Suprapubic skin (tissue), 4 donors: ENCODE results near the gene ARHGAP42. TPM values are rescaled to one million over a fixed set of nuclear protein-coding genes. Genes with fewer than 3 reads are reported as not detected.

Source experiments
- DNase-seq, 2 donors: peaks; one replicate each; pipeline ENCODE4 v3.0.0-alpha.2; 2019; ENCODE audit warnings: low spot score in 2 of 2
- H3K27ac ChIP-seq: fragments of 200-600 bp; sonication (generic); one replicate; pipeline ENCODE4 v1.5.1; 2019
- H3K27me3 ChIP-seq: fragments of 200-600 bp; sonication (generic); one replicate; pipeline ENCODE4 v1.5.1; 2019
- H3K36me3 ChIP-seq: fragments of 200-600 bp; sonication (generic); one replicate; pipeline ENCODE4 v1.5.1; 2019
- H3K4me1 ChIP-seq: fragments of 200-600 bp; sonication (generic); one replicate; pipeline ENCODE4 v1.5.1; 2019
- H3K4me3 ChIP-seq: fragments of 200-600 bp; sonication (generic); one replicate; pipeline ENCODE4 v1.5.1; 2019; ENCODE audit warnings: mild to moderate bottlenecking
- H3K9me3 ChIP-seq: fragments of 200-600 bp; sonication (generic); one replicate; pipeline ENCODE4 v1.5.1; 2019
- CTCF ChIP-seq, 2 donors: fragments of 200-600 bp in 1 of 2; fragments of 450-650 bp in 1 of 2; sonication (generic) in 1 of 2; IDR thresholded peaks; one replicate each; pipeline ENCODE4 v1.5.1; 2016 to 2019; ENCODE audit warnings: antibody characterized with exemption in 2 of 2, mild to moderate bottlenecking in 1 of 2, moderate library complexity in 1 of 2
- EP300 ChIP-seq: sonication (generic); formaldehyde crosslinking; IDR thresholded peaks from one replicate; pipeline ENCODE4 v1.6.1; 2017; ENCODE audit warnings: antibody characterized with exemption
- POLR2A ChIP-seq, 2 donors: fragments of 450-650 bp; IDR thresholded peaks; one replicate each; pipeline ENCODE4 v1.6.1; 2017; ENCODE audit warnings: antibody characterized with exemption in 2 of 2, mild to moderate bottlenecking in 2 of 2, moderate library complexity in 2 of 2
- POLR2AphosphoS5 ChIP-seq, 3 donors: sonication (generic); formaldehyde crosslinking; IDR thresholded peaks; one replicate each; pipeline ENCODE4 v1.6.1; 2017; ENCODE audit warnings: antibody characterized with exemption in 3 of 3
- WGBS: methylation state at CpG from one replicate; pipeline ENCODE4 v1.1.5; 2018; 5-methylcytosine and 5-hydroxymethylcytosine counted together
- total RNA-seq, 4 donors: library from RNA; depleted of rRNA; stranded (reverse); fragments of >200 nt; gene quantifications; one replicate each; pipeline ENCODE4 v1.1.0, GENCODE V29; 2016

The ARHGAP42 gene
- total RNA-seq, 4 donors from 2014 or later, result 12.4 to 18.4 (median 14.4) TPM

- H3K4me1 ChIP-seq, result peaks cover 32% of the 10 kb centered on the region
- no peaks in the 10 kb centered on the region for H3K9me3 ChIP-seq
- TF ChIP-seq EP300, result no peak
- TF ChIP-seq CTCF (IDR thresholded peaks at IDR 0.05), result no peak
- no peak for TF ChIP-seq POLR2A (IDR thresholded peaks at IDR 0.05)
- no peak for TF ChIP-seq POLR2AphosphoS5 (IDR thresholded peaks at IDR 0.05)
- H3K4me3 ChIP-seq, result no peak overlapping the region
- WGBS, result 65% methylated on average over 2 of the region's 2 CpGs
- no peaks in the 10 kb centered on the region for H3K36me3 ChIP-seq
- DNase-seq, result no peak
- no peak overlapping the region for H3K27ac ChIP-seq
- no peaks in the 10 kb centered on the region for H3K27me3 ChIP-seq
These were observed 106.4 kb downstream of the ARHGAP42 start for GRCh38 chr11:100793525-100793924.

DNA sequence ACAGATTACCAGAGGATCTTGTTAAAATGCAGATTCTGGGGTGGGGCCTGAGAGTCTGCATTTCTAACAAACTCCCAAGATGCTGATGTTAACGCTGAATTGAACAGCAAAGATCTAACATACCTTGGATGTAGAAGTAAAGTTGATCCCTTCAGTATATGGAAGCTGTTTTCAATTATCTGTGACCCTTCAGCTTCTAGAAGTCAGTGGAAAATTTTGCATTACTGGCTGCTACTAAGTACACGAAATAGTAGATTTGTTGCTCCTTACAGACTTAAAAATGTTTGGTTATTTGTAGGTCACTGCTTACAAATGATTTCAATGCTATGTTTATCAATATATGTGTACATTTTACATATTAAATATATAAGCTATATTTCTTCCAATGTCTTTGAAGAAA, 107.4 kb downstream of the ARHGAP42 start:
- Histone ChIP-seq H3K9me3 (no peaks in the 10 kb centered on the region), H3K36me3 (no peaks in the 10 kb centered on the region), H3K4me1 (peaks cover 28% of the 10 kb centered on the region), H3K4me3 (no peak overlapping the region), H3K27me3 (no peaks in the 10 kb centered on the region), H3K27ac (no peak overlapping the region)
- 70% methylated on average over 2 of the region's 2 CpGs for WGBS
- no peak for DNase-seq
- TF ChIP-seq POLR2A (IDR thresholded peaks at IDR 0.05) (no peak), EP300 (no peak), POLR2AphosphoS5 (IDR thresholded peaks at IDR 0.05) (no peak), CTCF (IDR thresholded peaks at IDR 0.05) (no peak)

DNA sequence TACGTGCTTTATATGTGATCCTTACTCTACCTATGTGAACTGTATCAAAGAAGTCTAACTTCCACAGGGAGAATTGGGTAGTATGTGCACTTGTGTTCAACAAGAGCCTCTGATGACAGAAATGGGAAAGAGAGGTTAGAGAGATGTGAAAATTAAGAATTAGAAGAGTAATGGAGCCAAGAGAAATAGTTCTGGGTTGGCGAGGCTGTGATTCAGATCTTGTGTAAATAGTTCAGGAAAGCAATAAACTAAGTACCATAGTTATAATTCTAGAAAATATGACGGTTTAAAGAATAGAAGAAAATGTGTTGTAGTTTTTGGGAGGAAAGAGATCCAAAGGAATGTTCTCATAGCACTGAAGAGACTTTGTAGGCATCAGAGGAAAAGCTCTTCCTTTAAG, 112.4 kb downstream of the ARHGAP42 start:
- Histone ChIP-seq H3K36me3 (no peaks in the 10 kb centered on the region), H3K4me1 (peaks cover 3% of the 10 kb centered on the region), H3K27me3 (no peaks in the 10 kb centered on the region), H3K27ac (no peak overlapping the region), H3K4me3 (no peak overlapping the region), H3K9me3 (no peaks in the 10 kb centered on the region)
- DNase-seq, result no peak
- TF ChIP-seq POLR2AphosphoS5 (IDR thresholded peaks at IDR 0.05), result no peak
- no peak for TF ChIP-seq EP300
- no peak for TF ChIP-seq CTCF (IDR thresholded peaks at IDR 0.05)
- 83% methylated on average over 3 of the region's 3 CpGs for WGBS

GRCh38 chr11:100800202-100800601, 113.1 kb downstream of the ARHGAP42 start:
- Histone ChIP-seq H3K9me3 (no peaks in the 10 kb centered on the region), H3K27ac (no peak overlapping the region), H3K4me1 (peaks cover 3% of the 10 kb centered on the region), H3K27me3 (no peaks in the 10 kb centered on the region), H3K4me3 (no peak overlapping the region), H3K36me3 (no peaks in the 10 kb centered on the region)
- TF ChIP-seq POLR2A (IDR thresholded peaks at IDR 0.05) (no peak), CTCF (IDR thresholded peaks at IDR 0.05) (no peak), EP300 (no peak), POLR2AphosphoS5 (IDR thresholded peaks at IDR 0.05) (no peak)
- 76% methylated on average over 2 of the region's 2 CpGs for WGBS
- DNase-seq, result no peak

DNA sequence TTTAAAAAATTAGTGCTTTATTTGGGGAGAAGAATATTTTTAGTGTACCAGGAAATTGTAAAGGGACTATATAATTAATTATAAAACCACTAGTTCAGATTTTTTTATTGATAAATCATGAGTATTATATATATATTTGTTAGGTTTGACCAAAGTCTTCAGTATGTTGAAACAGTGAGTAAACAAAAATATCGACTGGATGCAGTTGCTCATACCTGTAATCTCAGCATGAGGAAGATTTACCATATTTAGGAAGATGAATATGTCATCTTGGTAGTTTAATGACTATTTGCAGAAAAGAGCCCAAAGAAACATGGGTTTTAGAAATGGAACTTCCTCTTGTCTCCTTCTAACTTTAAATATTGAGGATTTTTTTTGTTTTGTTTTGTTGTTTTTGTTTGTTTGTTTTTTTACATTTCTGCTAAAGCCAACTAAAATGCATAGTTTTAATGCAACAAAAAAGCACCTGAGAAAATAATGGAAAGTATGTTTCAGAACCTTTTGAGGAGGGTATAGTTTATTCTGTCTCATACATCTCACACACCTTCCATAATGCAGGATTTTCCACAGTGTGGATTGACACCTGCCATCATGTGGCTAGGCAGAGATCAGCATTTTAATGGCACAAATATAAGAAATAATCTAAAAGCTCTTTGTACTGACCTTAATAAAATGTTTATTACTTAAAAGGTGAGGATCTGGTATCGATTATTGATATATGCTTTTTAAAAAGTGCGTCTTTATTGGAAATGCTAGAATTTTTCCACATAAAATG, 114.3 kb downstream of the ARHGAP42 start:
- no peaks in the 10 kb centered on the region for H3K4me1 ChIP-seq
- H3K4me3 ChIP-seq, result no peak overlapping the region
- no peak overlapping the region for H3K27ac ChIP-seq
- H3K27me3 ChIP-seq, result no peaks in the 10 kb centered on the region
- WGBS, result 92% methylated on average over 3 of the region's 3 CpGs
- no peak for DNase-seq
- no peaks in the 10 kb centered on the region for H3K9me3 ChIP-seq
- TF ChIP-seq POLR2AphosphoS5 (IDR thresholded peaks at IDR 0.05) (no peak), CTCF (IDR thresholded peaks at IDR 0.05) (no peak), POLR2A (IDR thresholded peaks at IDR 0.05) (no peak), EP300 (no peak)
- no peaks in the 10 kb centered on the region for H3K36me3 ChIP-seq
